GM19372 (cell line): ENCODE results near the gene MAP3K7.
"Not testable (repeated sequence)": the region's sequence is repeated elsewhere in the genome, so short reads cannot be mapped to it uniquely, and the experiment has no call there.

Experiments used
- ATAC-seq: cut with Tn5 transposase; IDR thresholded peaks from one replicate; pipeline ENCODE4 v1.9.1; 2021; ENCODE audit warnings: mild to moderate bottlenecking, low read depth, moderate library complexity; ENCODE audit not compliant: unreplicated experiment

MAP3K7 gene

DNA sequence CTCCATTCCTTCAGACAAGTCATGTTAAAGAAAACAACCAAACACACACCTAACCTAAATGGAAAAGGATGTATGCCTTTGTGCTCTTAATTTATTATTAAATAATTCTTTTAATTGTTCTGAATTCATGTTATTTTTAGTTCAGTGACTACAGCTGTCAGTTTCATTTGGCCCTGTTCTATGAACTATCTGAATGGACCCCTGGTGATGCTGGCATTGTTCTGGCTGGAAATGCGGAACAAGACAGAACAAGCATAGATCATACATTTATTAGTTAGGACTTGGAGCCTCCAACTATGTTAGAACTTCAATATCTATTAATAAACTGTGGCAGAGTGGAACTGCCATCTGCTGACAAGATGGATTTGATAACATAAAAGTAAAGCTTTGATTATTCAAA is 5.7 kb downstream of the MAP3K7 start:
- ATAC-seq, result no peak

DNA sequence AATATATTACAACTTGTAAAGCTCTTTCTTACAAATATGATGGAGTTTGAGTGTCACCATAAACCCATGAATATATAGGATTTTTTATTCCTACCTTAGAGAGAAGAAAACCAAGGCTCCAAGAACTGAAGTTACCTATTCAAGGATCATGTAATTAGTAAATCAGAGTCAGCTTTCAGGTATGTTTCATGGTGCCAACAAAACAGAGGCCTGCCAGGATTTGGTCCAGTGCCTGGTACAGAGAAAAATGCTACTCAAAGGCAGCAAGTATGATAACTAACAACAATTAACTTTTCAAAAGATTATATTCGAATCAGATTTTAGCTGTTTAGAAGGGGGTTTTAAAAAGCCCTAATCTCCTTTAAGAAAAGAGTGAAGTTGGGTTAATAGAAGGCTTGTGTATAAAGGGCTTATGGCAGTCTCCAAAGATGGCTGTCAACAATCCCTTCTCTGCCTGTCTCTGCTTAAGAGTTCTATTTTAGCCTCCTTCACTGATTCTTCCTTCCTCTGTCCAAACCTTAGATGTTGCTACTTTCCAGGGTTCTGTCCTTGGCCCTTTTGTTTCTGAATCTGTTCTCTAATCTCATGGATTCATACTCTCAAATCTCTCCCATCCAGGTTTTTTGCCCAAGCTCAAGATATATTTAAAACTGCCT is 7.8 kb downstream of the MAP3K7 start:
- no peak for ATAC-seq

DNA sequence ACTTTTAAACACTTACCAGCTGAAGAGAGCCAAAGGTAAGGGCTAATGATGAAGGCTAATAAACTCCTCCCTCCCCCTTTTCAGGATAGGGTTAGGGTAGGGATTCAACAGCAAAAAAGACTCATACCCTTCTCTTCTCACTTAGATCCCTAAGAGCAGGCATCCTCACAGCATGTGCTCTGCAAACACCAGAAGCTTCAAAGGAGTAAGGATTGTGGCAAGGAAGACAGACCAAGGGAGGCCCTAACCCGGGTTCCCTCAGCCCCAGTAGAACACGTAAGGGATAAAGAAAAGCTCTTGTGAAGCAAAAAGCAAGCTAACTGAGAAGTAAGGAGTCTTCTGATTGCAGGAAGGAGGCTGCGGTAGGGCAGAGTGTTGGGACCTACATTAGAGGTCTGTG is 11.6 kb downstream of the MAP3K7 start:
- no peak for ATAC-seq

DNA sequence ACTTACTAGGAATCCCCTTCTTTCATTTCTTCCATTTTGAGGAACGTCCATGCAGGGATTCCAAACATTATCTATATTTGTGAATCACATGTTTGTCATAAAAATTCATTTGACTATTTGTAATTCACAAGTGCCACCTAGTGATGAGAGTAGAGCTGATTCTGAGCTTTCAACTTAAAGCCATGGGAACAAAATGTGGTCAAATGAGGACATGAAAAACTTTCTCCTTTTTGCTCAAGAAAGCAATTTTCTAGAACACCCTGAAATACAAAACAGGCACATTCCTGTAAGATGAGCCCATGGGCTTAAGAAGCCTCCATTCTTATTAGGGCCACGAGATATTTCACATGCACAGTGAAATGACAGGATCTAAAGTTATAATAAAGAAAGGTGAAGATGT is 12.3 kb downstream of the MAP3K7 start:
- ATAC-seq, result no peak

DNA sequence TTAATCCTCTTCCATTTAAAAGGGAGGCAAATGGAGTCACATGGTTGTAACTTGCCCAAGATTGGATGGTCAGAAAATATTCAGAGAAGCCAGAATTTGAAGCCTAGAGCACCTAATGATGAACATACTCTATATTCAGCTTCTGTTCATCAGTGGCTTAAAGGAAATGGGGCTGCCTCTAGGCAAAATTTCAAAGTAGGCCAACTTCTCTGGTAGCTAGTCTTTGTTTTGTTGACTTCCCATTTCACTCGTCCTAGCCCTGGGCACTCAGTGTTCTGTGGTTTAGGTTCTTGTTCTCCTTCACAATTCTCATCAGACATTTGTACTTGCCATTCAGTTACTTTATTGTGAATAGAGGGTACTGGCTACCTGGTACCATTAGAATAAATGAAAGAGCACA is 13.2 kb downstream of the MAP3K7 start:
- ATAC-seq, result no peak

DNA sequence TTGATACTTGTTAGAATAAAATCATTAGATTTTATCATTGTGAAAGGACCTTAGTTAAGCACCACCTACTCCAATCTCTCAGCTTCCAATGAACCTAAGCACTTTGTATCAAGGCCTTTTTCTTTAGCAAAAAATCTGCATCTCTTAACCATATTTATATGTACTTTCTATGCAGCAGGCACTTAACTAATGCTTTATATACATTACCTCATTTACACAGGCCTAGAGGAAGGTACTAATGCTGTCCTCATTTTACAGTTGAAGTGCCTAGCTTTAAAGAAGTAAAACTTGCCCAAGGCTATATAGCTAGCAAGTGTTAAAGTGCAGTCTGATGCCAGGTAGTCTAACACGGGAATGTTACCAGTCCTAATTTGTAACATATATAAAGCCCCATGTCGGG is 14.0 kb downstream of the MAP3K7 start:
- no peak for ATAC-seq

DNA sequence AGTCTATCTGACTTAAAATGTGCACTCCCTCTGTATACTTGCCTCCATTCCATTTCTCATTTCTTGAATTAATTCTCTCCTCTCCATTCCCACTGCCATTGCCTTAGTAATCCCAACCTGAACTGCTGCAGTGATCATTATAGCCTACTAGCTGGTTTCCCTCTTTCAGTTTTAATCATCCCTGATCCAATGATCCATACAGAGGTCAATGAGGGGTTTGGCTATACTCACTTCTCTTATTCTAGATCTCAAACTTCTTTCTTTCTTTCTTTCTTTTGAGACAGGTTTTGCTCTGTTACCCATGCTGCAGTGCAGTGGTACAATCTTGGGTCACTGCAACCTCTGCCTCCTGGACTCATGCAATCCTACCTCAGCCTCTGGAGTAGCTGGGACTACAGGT is 17.6 kb downstream of the MAP3K7 start:
- ATAC-seq, result no peak

DNA sequence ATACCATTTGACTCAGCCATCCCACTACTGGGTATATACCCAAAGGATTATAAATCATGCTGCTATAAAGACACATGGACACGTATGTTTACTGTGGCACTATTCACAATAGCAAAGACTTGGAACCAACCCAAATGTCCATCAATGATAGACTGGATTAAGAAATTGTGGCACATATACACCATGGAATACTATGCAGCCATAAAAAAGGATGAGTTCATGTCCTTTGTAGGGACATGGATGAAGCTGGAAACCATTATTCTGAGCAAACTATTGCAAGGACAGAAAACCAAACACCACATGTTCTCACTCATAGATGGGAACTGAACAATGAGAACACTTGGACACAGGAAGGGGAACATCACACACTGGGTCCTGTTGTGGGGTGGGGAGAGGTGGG is 19.2 kb downstream of the MAP3K7 start:
- not testable (repeated sequence) for ATAC-seq

DNA sequence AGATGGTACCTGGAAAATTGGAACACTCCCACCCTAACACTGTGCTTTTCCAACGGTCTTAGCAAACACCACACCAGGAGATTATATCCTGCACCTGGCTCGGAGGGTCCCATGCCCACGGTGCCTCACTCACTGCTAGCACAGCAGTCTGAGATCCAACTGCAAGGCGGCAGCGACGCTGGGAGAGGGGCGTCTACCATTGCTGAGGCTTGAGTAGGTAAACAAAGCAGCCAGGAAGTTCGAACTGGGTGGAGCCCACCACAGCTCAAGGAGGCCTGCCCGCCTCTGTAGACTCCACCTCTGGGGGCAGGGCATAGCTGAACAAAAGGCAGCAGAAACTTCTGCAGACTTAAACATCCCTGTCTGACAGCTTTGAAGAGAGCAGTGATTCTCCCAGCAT is 24.5 kb downstream of the MAP3K7 start:
- not testable (repeated sequence) for ATAC-seq

DNA sequence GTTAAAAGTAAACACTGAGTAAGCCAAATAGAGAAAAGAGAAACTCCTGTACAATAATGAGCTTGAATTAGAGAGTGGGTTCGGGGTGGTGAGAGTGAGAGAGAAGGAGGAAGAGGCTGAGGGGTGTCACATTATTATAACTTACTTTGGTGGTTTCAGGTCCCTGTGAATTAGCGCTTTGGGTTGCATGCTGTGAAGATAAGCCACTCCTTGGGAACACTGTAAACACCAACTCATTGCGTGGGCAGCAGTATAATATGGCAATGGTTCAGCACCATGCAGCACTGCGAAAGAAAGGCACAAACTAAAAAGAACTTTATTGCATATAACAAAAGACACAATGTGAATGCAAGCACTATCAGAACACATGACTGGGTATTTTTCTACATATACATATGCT is 26.9 kb downstream of the MAP3K7 start:
- no peak for ATAC-seq

DNA sequence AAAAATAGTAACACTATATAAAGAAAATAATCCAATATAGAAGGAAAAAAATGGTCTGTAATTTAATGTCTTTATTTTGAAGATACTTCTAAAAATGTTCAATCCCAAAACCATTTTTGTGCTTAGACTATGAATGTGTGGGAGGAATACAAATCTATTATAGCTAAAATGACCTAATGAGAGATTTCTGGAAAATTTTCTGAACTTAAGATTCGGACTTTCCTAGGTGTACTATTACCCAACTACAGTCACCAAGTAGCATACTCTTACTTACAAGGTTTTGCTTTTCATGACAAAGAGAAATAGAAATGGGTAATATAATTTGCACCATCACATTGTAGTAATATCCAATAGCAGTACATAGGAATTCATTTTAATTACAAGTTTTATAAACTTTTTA is 29.9 kb downstream of the MAP3K7 start:
- no peak for ATAC-seq

DNA sequence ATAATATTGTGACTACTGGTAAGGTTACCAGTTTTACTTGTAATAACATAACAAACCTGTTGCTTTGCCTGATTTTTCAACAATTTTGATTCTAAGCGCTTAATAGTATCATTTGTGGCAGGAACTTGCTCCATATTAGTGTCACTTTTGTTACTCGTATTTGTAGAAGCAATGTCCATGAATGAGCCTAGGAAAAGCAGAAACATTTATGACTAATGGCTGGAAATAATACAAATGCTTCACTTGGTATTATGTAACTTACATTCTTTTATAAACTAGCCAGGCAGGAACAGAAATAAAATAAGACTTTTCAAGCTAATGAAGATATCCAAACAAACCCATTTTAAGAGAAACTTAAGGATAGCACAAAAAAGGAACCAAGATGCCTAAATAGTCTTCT is 38.9 kb downstream of the MAP3K7 start:
- no peak for ATAC-seq

DNA sequence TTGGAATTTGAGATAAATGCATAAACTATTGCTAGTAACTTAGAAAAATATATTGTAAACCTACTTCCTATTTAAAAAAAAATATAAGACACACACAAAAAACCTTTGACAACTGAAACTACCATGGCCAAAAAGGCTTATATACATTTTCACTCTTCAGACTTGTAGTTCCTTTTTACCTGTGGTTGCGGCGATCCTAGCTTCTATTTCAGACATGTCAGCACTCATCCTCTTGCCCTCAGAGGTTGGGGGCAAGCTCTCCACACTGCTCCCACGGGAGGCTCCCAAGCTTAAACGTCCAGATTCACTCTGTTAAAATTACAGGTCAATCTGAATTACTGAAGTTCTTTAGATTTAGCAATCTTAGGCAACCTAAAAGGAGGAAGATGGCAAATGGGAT is 39.8 kb downstream of the MAP3K7 start:
- no peak for ATAC-seq

DNA sequence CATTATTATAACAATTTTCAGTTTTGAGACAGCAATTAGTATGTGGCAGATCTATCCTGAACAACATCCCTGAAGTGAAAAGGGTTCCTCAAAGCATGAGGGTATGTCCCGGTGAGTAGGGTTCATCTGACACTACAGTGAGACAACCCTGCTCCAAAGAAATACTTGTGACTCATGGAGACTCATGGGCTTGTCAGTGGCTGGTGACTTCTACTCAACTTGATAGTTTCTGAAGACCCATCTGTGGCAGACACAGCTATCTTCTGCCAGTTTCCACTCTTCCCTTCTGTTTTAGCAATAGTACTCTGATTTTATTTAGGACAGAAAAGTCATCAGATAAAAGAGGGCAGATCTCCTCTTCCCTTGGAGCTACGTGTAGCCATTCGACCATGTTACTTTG is 41.4 kb downstream of the MAP3K7 start:
- no peak for ATAC-seq

DNA sequence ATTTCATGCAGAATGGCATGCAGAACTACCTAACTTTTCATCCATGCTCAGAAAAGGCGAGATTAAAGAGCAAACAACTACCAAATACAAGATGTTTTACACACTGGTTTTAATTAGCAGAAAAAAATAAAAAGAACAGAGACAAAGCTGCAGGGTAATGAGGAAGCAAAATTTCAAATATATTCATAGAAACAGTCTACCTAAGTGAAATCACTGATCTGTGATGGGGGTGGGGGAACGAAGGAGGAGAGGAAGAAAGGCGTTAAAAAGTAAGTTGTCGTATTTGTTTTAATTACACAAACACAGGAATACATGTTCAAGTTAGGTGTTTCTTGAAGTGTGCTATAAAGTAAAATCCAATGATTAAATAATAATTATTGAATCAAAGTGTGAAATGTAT is 42.1 kb downstream of the MAP3K7 start:
- ATAC-seq, result no peak

DNA sequence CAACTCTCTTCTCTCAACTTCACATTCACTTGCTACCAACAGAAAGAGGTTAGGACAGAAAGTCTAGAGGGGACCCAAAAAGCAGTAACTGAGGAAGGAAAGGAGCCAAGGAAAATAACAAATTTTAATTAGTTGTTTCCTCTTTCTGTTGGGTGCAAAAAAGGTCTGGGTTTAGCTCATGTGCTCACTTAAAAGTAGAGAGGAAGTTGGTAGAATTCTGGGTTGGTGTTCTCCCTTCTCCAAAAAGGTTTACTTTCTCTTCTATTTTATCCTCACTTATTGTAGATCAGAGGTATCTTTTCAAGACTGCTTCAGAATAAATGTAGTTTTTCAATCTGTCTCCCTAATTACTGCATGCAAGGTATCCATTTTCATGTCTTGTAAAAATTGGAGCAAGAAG is 42.8 kb downstream of the MAP3K7 start:
- ATAC-seq, result no peak

DNA sequence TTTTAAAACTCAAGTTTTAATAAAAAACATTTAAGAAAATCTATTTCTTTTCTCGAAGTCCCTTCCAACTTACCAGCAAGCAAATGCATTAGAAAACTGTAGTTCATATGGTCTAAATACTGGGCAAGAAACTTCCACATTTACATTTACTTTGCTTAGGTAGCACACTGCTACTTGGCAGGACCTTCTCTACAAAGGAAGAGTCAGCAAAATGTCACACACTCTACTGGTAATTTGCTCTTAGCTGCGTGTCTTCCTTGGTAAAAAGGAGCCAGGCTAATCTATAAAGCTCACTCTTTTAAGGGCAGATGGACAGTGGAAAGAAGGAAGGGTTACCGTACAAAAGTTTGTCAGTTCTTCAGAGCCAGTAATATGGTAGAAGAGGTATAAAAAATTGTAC is 45.7 kb downstream of the MAP3K7 start:
- no peak for ATAC-seq

DNA sequence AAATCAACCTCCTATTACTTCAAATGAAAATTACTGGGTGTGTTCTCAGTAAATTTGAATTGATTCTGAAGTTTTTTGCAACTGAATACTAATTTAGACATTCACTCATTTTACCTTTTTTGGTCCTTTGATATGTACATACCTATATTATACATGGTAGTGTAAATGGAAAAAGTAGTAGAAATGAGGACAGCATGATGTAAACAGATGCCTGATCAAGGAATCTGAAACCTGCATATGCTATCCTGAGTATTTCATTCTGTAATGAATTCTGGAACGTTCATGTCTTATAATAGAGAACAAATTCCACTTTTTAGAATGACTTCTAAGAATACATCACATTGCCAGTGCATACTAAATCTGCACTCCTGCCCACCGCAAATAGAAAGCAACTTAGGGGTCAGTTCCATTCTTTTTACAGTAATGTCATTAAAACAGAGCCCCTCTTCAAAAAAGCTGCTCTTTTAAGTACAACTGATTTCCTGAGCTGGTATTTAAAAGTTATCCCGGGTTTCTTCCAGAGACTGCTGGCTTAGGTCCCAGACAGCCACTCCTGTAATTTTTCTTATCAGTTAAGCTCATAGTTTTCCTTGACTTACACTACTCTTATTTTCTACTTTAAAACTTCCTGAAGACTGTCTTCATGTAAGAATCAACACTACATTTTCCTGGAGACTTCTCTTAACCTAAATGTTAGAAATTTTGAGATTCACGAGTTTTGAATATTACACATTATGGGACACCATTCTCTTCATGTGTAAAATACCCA is 48.4 kb downstream of the MAP3K7 start:
- no peak for ATAC-seq

DNA sequence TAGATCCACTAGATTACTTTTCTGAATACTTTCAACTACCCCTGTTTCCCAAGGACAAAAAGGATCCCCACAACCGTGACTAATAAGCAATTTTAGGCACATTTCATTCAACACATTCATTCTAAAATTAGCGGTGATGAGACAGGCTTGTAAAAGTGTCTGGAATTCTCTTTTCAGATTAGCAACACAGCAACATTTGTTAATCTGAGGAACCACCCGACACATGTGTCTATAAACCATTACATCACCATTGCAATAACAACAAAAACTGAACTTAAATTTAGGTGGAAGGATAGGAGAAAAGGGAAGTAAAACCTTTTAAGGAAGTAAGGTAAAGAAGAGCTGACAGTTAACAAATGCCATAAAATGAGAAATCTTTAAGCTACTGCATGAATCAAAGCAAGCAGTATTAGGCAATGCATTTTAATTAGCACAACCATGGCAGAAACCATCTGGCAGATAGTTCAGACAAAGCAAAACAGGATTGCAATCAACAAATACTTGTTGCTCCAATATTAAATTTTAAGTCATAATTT is 49.1 kb downstream of the MAP3K7 start:
- ATAC-seq, result peak; percentile 79

DNA sequence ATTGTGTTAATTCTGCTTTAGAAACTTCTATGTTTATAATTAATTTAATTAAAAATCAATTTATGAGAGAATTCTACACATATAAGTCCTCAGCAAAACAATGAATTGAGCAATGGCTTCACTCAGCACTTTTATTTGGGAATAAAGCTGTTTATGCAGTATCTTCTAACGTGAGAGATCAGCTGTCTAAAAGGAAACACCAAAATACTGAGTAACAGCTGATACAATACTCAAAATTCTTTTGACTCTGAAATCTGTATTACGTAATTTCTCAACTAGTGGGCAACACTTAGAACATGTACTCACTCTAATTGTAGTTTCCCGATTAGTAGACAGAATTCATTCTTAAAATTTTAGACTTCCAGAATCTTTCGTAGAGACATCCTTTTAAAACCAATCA is 49.8 kb downstream of the MAP3K7 start:
- no peak for ATAC-seq

DNA sequence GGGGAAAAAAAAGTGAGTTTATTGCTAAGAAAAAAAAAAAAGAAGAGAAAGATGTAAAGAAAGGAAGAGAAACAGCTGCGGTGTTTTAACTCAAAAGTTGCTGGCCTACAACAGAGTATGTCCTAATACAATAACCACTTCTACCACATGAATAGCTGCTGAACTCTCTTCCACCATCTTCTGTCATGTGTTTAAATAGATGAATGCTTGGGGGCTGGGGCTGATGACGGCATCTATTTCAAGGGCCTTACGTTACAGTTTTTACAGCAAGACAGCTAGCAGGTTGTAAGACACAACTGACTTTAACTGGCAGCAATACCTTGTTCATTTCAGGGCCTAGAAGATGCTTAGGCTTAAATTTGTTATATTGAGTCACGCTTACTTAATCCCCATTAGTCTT is 50.4 kb downstream of the MAP3K7 start:
- no peak for ATAC-seq

DNA sequence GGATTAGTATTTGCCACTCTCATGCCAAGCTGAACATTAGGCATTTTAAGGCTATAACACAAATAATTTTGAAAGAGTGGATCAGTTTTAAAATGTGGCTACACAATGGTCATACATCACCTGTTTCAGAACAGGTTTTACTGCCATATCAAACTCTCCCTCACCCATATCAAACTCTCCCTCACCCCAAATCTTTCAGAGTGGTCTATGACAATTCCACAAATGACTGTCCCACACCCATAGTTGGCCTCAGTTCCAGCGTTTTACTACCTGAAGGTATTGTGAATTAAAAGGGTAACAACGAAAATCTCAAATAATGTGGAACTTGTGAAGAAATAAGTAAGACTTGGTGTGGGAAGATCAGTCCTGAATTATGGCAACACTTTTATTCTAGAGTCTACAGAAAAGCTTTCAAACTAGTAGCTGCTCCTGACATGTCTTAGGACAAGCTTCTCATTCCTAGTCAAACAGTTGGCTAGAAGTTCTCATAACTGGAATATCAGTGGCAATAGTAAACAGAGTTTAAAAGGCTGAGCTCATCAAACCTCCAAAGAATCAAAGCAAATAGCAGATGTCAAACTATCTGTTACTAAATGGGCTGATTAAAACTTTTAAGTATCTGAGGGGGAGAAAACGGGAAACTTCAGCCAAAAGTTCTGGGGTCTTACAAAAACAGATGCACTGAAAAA is 52.4 kb downstream of the MAP3K7 start:
- no peak for ATAC-seq
